GM18498 (cell line): Measurements from ENCODE around the gene ZNF500.

ENCODE experiments used
- ATAC-seq: cut with Tn5 transposase; IDR thresholded peaks from one replicate; pipeline ENCODE4 v1.9.1; 2021; ENCODE audit warnings: mild to moderate bottlenecking, moderate library complexity; ENCODE audit not compliant: unreplicated experiment

The ZNF500 gene

DNA sequence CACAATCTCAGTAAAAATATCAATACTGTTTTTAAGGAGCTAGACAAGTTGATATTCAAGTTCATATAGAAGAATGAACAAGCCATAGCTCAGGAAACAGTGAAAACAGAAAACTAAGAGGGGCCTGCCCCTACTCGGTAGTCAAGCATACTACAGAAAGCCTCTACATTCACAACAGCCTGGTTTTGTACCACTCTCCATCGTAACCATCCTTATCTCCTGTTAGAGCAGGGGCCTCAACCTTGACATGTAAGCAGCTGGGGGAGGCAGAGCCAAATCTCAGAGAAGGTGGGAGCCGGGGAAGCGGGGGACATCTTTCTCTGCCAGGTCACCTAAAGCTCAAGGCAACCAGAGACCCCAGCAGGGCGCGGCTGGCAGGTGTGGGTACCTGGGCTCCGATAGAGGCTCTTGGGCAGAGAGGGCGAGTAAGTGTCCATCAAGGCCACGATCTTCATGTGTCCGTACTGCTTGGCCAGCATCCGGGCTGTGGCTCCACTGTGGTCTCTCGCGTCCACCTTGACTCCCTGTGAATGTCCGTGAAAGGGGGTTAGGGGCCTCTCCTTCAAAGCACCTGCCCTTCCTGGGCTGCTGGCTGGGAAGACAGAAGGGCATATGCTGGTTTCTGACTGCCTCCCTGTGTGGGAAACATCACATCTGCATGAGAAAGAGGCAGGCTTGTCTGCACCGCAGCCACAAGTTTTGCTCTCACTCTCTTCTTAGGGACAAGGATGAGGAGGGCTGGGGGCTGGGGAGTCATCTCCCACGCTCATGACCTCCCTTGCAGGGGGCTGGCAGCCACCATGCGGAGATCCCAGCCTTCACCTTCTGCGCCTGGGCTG lies 53.1 kb downstream of the ZNF500 start:
- no peak for ATAC-seq

DNA sequence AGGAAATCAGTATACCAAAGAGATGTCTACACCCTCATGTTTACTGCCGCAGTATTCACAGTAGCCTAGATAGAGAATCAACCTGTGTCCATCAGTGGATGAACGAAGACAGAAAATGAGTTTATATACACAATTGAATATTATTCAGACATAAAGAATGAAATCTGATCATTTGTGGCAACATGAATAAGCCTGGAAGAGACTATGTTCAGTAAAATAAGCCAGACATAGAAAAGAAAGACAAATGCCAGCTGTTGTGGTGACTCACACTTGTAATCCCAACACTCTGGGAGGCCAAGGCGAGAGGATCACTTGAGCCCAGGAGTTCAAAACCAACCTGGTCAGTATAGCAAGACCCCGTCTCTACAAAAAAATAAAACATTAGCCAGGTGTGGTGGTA lies 57.5 kb downstream of the ZNF500 start:
- no peak for ATAC-seq

DNA sequence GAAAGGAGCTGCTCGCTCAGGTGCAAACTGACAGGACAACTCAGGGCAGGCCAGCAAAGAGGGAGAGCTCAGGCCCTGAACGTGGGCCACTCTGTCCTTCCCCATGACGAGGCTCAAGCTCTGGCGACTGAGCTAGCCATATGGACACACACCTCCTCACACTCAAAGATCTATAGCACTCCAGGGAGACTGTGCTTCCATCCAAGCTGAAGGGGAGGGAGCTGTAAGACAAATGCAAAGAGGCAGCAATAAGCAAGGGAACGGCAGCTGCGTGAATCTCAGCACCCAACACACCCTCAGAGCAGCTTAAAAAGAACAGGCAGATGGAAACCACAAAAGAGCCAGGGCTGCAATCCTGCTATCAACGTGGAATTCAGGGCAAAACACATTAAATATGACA lies 60.1 kb downstream of the ZNF500 start:
- ATAC-seq, result no peak

DNA sequence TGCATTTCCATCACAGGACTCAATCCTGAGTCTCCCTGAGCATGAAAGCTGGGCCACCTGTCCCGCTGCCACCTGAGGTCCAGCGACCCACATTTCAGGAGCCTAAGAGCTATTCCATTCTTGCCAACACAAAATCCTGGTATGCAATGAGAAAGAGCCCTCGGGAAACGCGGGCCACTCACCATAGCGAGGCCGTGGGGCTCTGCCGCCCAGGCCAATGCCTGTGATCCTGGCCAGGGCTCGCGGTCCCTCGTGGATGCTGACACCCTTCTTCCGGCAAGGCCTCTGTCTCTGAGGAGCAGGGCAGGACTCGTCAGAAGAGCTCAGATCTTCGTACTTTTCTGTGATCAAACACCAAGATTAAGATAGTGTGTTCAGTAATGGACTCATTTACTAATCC lies 62.0 kb downstream of the ZNF500 start:
- ATAC-seq, result no peak

DNA sequence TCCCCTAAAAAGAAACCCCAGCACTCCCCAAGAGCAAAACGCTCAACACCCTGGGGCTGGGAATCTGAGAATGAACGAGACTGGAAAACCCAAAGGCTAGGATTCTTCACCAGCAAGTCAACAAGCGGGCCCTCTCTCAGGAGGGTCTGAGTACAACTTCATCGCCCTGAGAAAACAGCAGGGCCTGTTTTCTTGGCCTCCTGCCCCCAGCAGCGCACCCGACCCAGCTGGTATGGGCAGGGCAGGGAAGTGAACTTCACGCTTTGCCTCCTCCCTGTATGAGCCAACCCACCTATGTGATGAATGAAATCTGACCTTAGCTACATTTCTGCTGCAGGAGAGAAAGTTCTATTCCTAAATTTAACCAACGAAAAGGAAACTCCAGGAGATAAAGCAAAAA lies 62.5 kb downstream of the ZNF500 start:
- no peak for ATAC-seq

DNA sequence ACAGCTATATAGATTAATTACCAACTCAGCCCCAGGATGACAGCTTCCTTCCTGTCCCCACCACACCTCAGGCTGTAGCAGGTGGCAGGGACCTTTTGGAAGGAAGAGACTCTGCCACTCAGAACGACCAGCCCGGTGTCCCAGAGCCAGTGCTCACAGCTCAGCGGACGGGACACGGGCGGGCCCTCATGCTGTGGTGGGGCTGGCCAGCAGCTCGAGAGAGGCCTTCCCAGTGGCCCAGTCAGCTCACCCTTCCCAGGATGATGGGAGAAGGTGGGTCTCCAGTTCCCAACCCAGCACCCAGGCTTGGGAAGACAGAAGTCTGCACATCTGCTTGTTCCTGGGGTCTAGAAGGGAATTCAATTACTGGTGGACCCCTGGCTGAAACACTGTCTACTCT lies 63.1 kb downstream of the ZNF500 start:
- no peak for ATAC-seq

DNA sequence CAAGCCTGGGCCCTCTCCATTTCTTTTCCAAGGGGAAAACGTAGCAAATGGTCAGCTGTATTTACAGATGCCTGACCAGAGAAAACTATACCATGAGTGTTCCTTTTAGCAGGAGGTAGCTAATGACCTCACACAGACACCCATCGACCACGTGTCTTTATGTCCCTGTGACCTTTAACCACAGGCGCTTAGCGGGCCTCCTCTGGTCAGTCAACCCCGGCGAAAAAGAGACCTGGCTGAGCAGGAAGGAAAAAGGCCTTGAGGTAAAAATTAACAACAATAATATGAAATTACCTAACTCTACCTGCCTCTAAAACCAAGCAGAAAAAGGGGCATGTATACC lies 64.5 kb downstream of the ZNF500 start:
- ATAC-seq, result no peak

DNA sequence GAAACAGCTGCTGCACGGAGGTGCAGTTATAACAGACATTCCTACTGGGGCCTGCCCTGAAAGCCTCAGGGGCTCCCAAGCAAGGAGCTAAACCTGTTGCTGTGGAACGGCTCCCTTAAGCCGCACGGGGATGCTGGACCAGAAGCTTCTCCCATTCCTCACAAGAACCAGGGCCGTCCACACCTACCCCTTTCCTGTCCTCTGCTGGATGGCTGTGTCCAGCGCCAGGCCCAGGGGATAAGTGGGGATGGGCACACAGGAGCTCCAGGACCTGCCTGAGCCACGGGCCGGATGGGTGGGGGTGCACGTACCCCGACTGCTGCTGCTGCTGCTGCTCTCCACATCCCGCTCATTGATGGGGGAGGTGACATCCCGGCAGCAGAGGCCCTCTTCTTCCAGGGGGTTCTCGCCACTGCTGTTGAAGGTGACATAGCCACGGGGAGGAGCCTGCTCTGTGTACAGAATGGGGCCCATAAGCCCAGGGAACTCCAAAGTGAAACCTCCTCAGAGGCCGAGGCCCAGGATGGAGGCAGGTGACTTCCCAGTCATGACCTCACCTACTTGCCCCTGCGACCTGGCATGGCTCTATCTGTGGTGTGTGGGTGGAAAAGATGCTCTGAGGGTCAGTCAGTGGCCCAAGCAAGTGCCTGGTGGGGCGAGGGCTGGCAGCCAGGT lies 65.0 kb downstream of the ZNF500 start:
- no peak for ATAC-seq

DNA sequence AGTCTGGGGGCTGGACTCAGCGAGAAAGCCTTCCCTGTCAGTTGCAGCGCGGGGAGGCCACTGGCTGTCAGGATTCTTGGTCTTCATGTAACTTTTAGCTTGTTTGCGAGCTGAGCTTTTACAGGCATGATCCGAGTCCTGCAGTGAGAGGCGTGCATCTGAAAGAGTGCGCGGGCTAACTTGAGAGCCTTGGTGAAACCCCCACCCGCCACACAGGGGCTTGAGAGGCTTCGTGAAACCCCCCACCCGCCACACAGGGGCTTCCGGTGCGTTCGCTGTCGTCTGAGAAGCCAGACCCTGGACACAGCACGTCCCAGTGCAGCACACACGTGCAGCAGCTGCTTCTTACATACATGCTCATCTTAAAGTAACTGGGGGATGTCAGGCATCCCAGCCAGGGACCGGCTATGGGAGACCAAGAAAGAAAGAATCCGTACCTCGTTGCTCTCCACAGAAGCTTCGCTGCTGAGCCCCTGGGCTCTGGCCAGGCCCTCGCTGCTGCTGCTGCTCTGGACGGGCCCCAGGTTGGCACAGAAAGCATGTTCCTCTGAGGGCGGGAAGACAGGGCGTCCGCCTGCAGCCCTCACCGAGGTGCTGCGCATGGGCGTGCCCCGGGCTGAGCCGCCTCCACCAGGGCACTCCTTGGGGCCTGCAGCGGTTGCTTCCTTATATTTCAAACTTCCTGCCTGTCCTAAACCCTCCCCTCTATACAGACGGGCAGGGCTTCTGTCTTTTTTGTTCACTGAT lies 65.8 kb downstream of the ZNF500 start:
- ATAC-seq, result no peak

DNA sequence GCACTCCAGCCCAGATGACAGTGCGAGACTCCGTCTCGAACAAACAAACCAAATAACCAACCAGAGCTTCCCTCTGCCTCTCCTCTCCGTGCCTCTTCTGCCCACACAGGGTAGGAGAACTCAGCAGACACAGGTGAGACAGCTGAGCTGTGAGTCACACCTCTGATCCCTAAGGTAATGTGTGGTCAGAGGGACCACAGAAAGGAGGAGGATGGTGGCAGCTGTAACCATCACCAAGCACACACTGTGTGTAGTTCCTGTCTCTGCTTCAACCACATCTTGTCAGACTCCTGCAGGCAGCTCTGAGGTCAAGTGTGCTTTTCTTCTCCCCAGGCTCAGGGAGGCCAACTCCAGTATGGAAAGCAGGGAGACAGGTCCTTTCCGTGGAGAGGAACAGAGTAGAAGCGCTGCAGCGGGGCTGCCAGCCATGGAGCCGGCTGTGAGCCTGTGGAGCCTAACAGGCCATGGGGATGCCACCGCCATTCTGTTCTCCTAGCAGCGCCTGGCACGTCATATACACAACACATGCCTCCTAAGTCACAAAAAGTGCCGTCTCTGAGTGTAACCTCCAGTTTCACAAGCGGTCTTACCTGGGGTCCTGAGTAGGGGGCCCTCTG lies 66.5 kb downstream of the ZNF500 start:
- no peak for ATAC-seq

DNA sequence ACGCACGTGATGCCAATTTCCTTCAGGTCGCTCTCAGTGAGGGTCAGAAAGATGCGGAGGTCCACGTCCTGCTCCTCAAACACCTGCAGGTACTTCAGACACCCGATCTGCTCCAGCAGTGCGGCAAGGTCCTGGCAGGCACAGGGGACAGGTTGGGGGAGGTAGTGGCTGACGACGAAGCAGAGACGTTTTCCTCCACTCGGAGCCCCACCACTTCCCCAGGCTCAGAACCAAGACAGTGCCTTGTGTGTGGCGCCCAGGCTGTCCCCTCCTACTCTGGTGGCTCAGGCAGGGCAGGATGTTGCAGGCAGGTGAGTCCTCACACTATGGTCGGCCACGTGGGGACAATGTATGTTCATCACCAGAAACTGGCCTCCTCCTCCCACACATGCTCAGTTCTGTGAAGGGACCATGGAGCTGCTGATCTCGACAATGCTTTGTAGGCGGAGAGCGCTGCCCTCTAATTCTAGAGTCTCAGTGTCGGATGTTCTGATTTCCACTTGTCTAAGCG lies 67.9 kb downstream of the ZNF500 start:
- no peak for ATAC-seq

DNA sequence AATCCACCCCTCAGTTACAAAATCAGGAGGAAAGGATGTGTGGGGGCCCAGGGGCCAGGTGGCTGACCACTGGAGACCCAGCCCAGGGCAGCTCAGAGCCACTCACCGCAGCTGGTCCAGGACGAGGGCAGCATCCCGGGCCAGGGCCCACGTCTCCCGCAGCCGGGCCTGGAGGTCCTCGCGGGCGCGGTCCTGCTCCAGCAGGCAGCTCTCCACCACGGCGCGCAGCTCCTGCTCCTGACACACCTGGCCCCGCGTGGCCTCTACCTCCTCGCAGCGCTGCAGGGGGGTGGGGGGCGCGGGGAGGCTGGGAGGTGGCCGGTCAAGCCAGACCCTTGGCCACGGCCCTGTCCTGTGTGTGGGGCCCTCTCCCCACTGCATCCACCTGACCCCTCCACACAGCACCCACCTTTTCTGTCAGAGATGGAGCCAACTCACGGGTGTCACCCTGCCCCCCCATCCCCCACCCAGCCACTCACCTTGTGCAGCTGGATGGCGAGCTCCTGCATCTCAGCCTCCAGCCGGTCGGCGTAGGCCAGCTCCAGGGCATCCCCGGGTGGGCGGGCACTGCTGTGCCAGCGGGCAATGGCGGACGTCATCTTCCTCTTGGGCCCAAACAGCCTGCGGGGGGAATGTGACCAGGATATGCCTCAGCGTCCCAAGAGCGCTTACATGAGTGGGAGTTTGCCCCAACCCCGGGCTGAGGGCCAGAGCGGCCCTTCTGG lies 68.5 kb downstream of the ZNF500 start:
- ATAC-seq, result no peak
